SK-N-SH (cell line): Measurements from ENCODE around the gene PARVA. TPM values are rescaled to one million over a fixed set of nuclear protein-coding genes. Genes with fewer than 3 reads are reported as not detected.

Experiments
- CTCF ChIA-PET: fragments of 300-600, 350-600 bp; formaldehyde crosslinking; extraction: SDS; loops from one replicate; lab custom pipeline; 2021; lab: Yijun Ruan, JAX
- POLR2A ChIA-PET: fragments of 350-600 bp; sonication (Branson Sonifier 250); formaldehyde crosslinking; extraction: SDS; loops from one replicate; lab custom pipeline; 2020; ENCODE audit warnings: antibody characterized with exemption, inconsistent platforms; lab: Yijun Ruan, JAX
- DNase-seq: peaks from one replicate; pipeline ENCODE4 v3.0.0; 2012
- H2AFZ ChIP-seq: fragments of 200-600 bp; sonication (generic); 2 replicates; pipeline ENCODE4 v1.8.1; 2016; ENCODE audit warnings: antibody characterized with exemption, mild to moderate bottlenecking, low read depth
- H3F3A ChIP-seq: fragments of 200-600 bp; sonication (generic); replicated peaks from 2 replicates; pipeline ENCODE3; 2016; ENCODE audit warnings: antibody characterized with exemption, mild to moderate bottlenecking; ENCODE audit not compliant: insufficient read depth
- H3K27ac ChIP-seq, 2 experiments: fragments of 200-500 bp in 1 of 2; fragments of 200-600 bp in 1 of 2; sonication (Bioruptor generic) in 1 of 2; sonication (generic), shearing (Covaris generic) in 1 of 2; 2 replicates each; pipeline versions ENCODE4 v1.5.1 to v1.6.1; 2014 to 2016; ENCODE audit warnings: low read depth in 2 of 2, inconsistent platforms in 1 of 2, low read length in 1 of 2, mild to moderate bottlenecking in 1 of 2, mixed read lengths in 1 of 2
- H3K27me3 ChIP-seq: fragments of 200-600 bp; sonication (generic), shearing (Covaris generic); 2 replicates; pipeline ENCODE4 v1.6.1; 2016; ENCODE audit warnings: mixed run types; ENCODE audit not compliant: insufficient read depth
- H3K36me3 ChIP-seq, 2 experiments: fragments of 200-500 bp in 1 of 2; fragments of 200-600 bp in 1 of 2; sonication (Bioruptor generic) in 1 of 2; sonication (generic) in 1 of 2; replicated peaks in 1 of 2; 2 replicates each; pipeline versions ENCODE3 to v1.5.1; 2014 to 2016; ENCODE audit warnings: low read length in 1 of 2, mild to moderate bottlenecking in 1 of 2; ENCODE audit not compliant: insufficient read depth in 2 of 2, control insufficient read depth in 1 of 2
- H3K4me1 ChIP-seq, 2 experiments: fragments of 200-500 bp in 1 of 2; fragments of 200-600 bp in 1 of 2; sonication (Bioruptor generic) in 1 of 2; sonication (generic), shearing (Covaris generic) in 1 of 2; 2 replicates each; pipeline versions ENCODE4 v1.5.1 to v1.6.1; 2014 to 2016; ENCODE audit warnings: low read depth in 1 of 2, low read length in 1 of 2, mixed run types in 1 of 2; ENCODE audit not compliant: insufficient read depth in 2 of 2, control insufficient read depth in 1 of 2
- H3K4me2 ChIP-seq: fragments of 200-600 bp; sonication (generic), shearing (Covaris generic); 2 replicates; pipeline ENCODE4 v1.6.1; 2017; ENCODE audit warnings: mixed run types
- H3K4me3 ChIP-seq, 2 experiments: fragments of 200-500 bp in 1 of 2; fragments of 200-600 bp in 1 of 2; sonication (Bioruptor generic) in 1 of 2; sonication (generic), shearing (Covaris generic) in 1 of 2; 2 replicates each; pipeline versions ENCODE4 v1.5.1 to v1.8.1; 2014 to 2016; ENCODE audit warnings: low read depth in 2 of 2, inconsistent platforms in 1 of 2, low read length in 1 of 2, mild to moderate bottlenecking in 1 of 2, mixed read lengths in 1 of 2, moderate library complexity in 1 of 2
- H3K79me2 ChIP-seq: fragments of 200-600 bp; sonication (generic); 2 replicates; pipeline ENCODE4 v1.8.1; 2017; ENCODE audit warnings: mild to moderate bottlenecking; ENCODE audit not compliant: insufficient read depth
- H3K9ac ChIP-seq: fragments of 200-600 bp; sonication (generic); 2 replicates; pipeline ENCODE4 v1.6.1; 2017; ENCODE audit warnings: mixed run types
- H3K9me2 ChIP-seq: fragments of 200-600 bp; sonication (generic); 2 replicates; pipeline ENCODE4 v1.6.1; 2017; ENCODE audit warnings: mixed run types
- H3K9me3 ChIP-seq: fragments of 200-600 bp; sonication (generic); 2 replicates; pipeline ENCODE4 v1.6.1; 2017; ENCODE audit warnings: mixed run types, mild to moderate bottlenecking, moderate library complexity
- H4K20me1 ChIP-seq: fragments of 200-600 bp; sonication (generic); 2 replicates; pipeline ENCODE4 v1.6.1; 2017; ENCODE audit warnings: mild to moderate bottlenecking, mixed run types; ENCODE audit not compliant: insufficient read depth
- EZH2phosphoT487 ChIP-seq: fragments of 200-600 bp; sonication (generic); IDR thresholded peaks from 2 replicates; pipeline ENCODE4 v1.6.1; 2017; ENCODE audit warnings: low read depth, mixed run types, mild to moderate bottlenecking, antibody characterized with exemption, moderate library complexity, borderline replicate concordance
- FOSL2 ChIP-seq: IDR thresholded peaks from 2 replicates; pipeline ENCODE4 v1.4.0; 2012; ENCODE audit warnings: low read depth, mild to moderate bottlenecking, moderate library complexity, borderline replicate concordance
- IRF3 ChIP-seq: fragments of 150-350 bp; IDR thresholded peaks from 2 replicates; pipeline ENCODE4 v1.6.1; 2016; ENCODE audit warnings: mild to moderate bottlenecking, low read depth, low read length
- MAX ChIP-seq: IDR thresholded peaks from 2 replicates; pipeline ENCODE4 v1.4.0; 2012; ENCODE audit warnings: low read depth
- MEF2A ChIP-seq: IDR thresholded peaks from 2 replicates; pipeline ENCODE4 v1.4.0; 2012; ENCODE audit warnings: low read depth, borderline replicate concordance
- MXI1 ChIP-seq: IDR thresholded peaks from 2 replicates; pipeline ENCODE4 v1.6.1; 2012; ENCODE audit warnings: mild to moderate bottlenecking, low read depth, low read length, improper control_type of control experiment
- NFIC ChIP-seq: IDR thresholded peaks from 2 replicates; pipeline ENCODE4 v1.4.0; 2012; ENCODE audit warnings: borderline replicate concordance
- RAD21 ChIP-seq: IDR thresholded peaks from 2 replicates; pipeline ENCODE4 v1.6.1; 2012; ENCODE audit warnings: mild to moderate bottlenecking, low read length
- RCOR1 ChIP-seq: fragments of 150-350 bp; IDR thresholded peaks from 2 replicates; pipeline ENCODE4 v1.6.1; 2017; ENCODE audit warnings: antibody characterized with exemption, low read length
- RXRA ChIP-seq: IDR thresholded peaks from 2 replicates; pipeline ENCODE4 v1.4.0; 2012; ENCODE audit warnings: low read depth, mild to moderate bottlenecking, borderline replicate concordance
- SIN3A ChIP-seq: IDR thresholded peaks from 2 replicates; pipeline ENCODE4 v1.6.1; 2012; ENCODE audit warnings: low read depth, mild to moderate bottlenecking, low read length, moderate library complexity, borderline replicate concordance
- SMC3 ChIP-seq: IDR thresholded peaks from 2 replicates; pipeline ENCODE4 v1.6.1; 2012; ENCODE audit warnings: low read depth, low read length, improper control_type of control experiment
- TAF1 ChIP-seq: IDR thresholded peaks from 2 replicates; pipeline ENCODE4 v1.6.1; 2012; ENCODE audit warnings: low read depth, mild to moderate bottlenecking, low read length, moderate library complexity, borderline replicate concordance
- TCF12 ChIP-seq: IDR thresholded peaks from 2 replicates; pipeline ENCODE4 v1.4.0; 2012
- YY1 ChIP-seq: IDR thresholded peaks from 2 replicates; pipeline ENCODE4 v1.4.0; 2012; ENCODE audit warnings: low read depth, mild to moderate bottlenecking
- ZBTB33 ChIP-seq: IDR thresholded peaks from 2 replicates; pipeline ENCODE4 v1.4.0; 2012; ENCODE audit warnings: low read depth, borderline replicate concordance
- WGBS: methylation state at CpG from one replicate; pipeline ENCODE4 v1.1.6; 2017; ENCODE audit warnings: low lambda C conversion rate; 5-methylcytosine and 5-hydroxymethylcytosine counted together
- polyA plus RNA-seq, 3 experiments: library from polyadenylated mRNA; depleted of rRNA; stranded (reverse); fragments of >200 nt; gene quantifications; 2 replicates each; pipeline ENCODE4 v1.2.3, GENCODE V29; 2012

Gene PARVA
- polyA plus RNA-seq, 1 of the 3 experiments (the other 2 are of a cell fraction) = 27.6 TPM

GRCh38 chr11:12480401-12480800 is 103.0 kb downstream of the PARVA start (continued):
- no peak for TF ChIP-seq RAD21
- TF ChIP-seq ZBTB33 = no peak
- TF ChIP-seq TCF12 = no peak
- TF ChIP-seq MAX = no peak
- no peak for TF ChIP-seq FOSL2
- no peak for TF ChIP-seq TAF1
- no peak for TF ChIP-seq SMC3

GRCh38 chr11:12482839-12483238 is 105.5 kb downstream of the PARVA start:
- CTCF ChIA-PET = interaction anchor here (0.6 to 1.4 kb wide), 4 partner anchors 8 to 406 kb away, joined by 3 to 4 read pairs (median 4); no protein-coding TSS in a partner anchor
- Histone ChIP-seq H3F3A (no peaks in the 10 kb centered on the region), H3K9me2 (no peaks in the 10 kb centered on the region), H3K27me3 (no peaks in the 10 kb centered on the region), H3K4me3 (no peak overlapping the region), H3K4me2 (no peak overlapping the region), H3K27ac (no peak overlapping the region), H3K36me3 (peaks cover 0 to 50% of the 10 kb centered on the region in 2 experiments), H3K4me1 (peaks cover 0 to 5% of the 10 kb centered on the region in 2 experiments; a peak in 1 of 4 replicates), H2AFZ (no peak overlapping the region), H3K79me2 (peaks cover 6% of the 10 kb centered on the region; the same call in 1 of the 2 replicates), H3K9ac (no peak overlapping the region), H3K9me3 (no peaks in the 10 kb centered on the region), H4K20me1 (no peaks in the 10 kb centered on the region)
- POLR2A ChIA-PET = no interaction called here
- TF ChIP-seq MEF2A = no peak
- no peak for TF ChIP-seq NFIC
- TF ChIP-seq MXI1 = no peak
- no peak for TF ChIP-seq ZBTB33
- no peak for TF ChIP-seq RCOR1
- no peak for TF ChIP-seq RXRA
- TF ChIP-seq YY1 = no peak
- no peak for TF ChIP-seq IRF3
- TF ChIP-seq EZH2phosphoT487 = no peak
- TF ChIP-seq TAF1 = no peak
- no peak for TF ChIP-seq SIN3A
- no peak for TF ChIP-seq FOSL2
- DNase-seq = no peak
- WGBS = 92% methylated on average over 2 of the region's 2 CpGs
